Activated CD4-positive, alpha-beta T cell treated with anti-CD3 and anti-CD28 coated beads, Interleukin-2, Interleukin-4, amounts not matched to agents 100 ng/mL and 50 ng/mL, durations not matched to agents 16 hours and 8 hours (primary cell): ENCODE results near the gene MMGT1.

Experiments used
- DNase-seq: peaks from one replicate; pipeline ENCODE4 v3.0.0-alpha.2; 2020; ENCODE audit warnings: low spot score

The MMGT1 gene

DNA sequence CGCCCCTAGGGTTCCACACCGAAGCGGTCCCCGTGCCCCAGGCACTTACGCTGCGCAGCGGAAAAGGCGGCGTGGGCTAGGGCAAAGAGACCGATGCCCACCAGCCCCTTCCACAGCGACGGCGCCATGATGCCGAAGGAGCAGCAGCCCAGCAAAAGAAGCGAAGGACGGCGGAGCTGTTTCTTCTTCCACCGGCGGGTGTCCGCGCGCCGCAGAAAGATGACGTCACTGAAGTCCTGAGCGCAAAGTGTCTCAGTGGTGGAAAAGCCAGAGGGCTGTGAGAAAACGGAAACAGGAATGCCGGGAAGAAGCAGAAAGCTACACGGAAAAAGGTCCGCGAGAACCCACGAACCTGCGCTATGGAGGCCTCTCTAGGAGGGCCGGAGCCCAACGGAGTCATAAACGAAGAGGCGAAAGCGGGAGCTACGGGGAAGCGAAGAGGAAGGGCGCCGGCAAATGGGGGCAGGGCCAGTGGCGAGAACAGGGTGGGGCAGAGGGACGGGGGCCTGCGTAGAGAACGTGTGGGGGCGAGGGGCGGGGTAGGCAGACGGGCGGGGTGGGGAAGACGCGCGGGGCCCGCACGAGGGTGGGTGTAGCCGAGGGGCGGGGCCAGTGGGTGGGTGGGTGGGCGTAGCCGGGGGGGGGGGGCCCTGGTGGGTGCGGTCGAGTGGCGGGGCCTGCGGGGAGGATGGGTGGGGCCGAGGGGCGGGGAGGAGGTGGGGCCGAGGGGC, at the start of gene MMGT1:
Gene MMGT1 (minus strand): TSS at position 441 of the 731 bp plus-strand sequence. CDS start 313 bp downstream, at position 128.
- peak; percentile 73 for DNase-seq

DNA sequence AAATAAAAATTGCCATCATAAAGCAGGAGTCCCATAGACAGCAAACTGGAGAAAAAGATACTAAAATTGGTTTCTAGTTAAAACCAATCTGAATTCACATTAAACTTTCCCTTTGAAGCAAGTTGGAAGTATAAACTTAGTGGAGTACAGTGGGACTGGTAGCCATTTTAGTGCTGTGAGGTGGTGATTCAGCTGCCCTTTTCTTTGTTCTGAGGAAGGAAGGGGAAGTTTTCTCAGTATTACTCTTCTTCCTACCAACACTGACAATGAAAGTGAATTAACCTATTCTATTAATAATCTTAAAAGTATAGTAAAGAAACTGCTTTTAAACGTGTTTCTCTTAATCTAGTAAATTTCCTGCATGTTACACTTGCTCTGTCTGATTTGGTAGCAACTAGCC, 48.1 kb upstream of the MMGT1 start:
- DNase-seq, result peak; percentile 24

DNA sequence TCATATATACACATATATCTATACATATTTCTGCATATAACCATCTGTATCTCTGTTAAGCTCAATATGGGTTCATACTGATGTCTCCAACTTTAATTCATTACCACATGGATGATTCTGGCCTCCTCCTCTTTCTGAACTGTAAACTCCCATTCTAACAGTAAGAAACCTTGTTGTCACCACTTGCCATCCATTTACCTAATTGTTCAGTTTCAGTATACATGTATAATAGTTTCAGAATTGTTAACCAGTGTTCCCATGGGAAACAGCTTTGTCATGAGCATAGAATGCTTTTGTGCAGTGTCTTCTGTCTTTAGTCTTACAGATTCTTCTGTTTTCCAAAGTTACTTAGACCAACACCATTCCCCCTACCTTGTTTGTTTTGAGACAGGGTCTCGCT, 47.4 kb upstream of the MMGT1 start:
- peak; percentile 4 for DNase-seq

DNA sequence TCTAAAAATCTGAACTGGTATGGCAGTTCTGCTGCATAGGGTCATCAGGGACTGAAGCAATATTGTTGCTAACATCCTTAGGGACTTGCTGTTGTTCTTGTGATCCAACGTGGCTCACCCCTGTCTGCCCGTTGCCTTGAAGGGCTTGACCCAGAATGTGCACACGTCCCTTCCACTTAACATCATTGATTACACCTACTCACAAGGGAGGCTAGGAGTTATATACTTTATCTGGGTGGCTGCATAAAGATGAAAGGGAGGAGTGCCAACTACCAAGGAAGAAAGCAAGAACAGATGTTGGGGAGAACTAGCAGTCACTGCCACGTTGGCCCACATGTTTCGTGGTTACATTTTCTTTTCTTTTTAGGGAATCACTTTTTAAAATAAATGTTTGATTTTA, 45.4 kb upstream of the MMGT1 start:
- no peak for DNase-seq

DNA sequence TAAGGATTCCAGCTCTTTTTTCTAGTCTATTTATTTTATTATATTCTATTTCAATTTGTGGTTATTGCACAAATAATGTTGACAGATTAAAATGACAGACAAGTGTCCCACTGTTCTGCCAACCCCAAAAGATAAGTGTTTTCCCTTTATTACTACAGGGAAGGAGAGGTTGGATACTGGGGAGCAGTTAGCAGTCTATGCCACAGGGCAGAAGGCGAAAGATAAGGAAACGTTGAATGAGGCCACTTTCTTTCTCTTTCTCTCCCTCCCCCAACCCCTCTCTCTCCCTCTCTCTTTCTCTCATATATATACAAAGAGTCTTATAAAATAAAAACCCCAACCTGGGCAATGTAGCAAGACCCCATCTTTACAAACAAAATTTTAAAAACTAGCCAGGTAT, 43.1 kb upstream of the MMGT1 start:
- no peak for DNase-seq

DNA sequence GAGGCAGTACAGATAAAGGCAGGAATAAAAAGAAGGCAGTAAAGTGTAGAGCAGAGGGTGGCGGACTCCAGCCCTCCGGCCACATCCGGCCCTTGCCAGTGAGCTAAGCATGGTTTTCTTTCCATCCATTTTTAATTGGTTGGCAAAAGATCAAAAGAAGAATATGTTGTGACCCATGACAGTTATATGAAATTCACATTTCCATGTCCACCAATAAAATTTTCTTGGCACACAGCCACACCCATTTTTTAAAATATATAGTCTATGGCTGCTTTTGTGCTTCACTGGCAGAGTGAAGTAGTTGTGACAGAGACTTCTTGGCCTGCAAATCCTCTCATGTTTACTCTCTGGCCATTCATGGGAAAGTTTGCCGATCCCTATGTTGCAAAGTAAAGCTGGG, 41.2 kb upstream of the MMGT1 start:
- DNase-seq, result no peak

DNA sequence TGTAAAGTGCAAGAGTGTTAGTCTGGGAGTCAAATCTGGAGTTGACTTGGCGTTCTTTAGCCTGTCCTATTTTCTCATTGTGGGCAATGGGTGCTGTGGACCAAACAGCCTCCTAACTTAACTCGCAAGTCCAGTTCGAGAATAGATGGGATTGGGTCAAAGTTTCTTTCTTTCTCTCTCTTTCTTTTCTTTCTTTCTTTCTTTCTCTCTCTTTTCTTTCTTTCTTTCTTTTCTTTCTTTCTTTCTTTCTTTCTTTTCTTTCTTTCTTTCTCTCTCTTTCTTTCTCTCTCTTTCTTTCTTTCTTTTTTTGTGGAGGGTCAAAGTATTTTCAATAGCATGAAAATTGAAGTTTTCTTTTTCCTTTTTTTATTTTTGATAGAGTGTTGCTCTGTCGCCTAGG, 14.5 kb upstream of the MMGT1 start:
- no peak for DNase-seq

DNA sequence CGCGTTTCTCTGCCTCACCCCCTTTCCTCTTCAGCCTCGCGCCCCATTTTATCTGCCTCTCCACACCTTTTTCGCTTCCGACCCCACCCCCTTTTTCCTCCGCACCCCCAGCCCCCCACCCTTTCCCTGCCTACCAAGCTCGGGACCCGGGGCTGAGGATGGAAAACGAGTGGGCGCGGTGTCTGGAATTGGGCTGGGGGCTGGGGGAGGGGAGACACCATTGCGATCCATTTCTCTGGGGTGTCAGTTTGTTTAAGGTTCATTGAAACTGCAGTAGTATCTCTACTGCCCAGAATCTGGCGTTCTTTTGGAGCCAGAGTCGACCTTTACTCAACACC, 12.2 kb upstream of the MMGT1 start:
- no peak for DNase-seq

DNA sequence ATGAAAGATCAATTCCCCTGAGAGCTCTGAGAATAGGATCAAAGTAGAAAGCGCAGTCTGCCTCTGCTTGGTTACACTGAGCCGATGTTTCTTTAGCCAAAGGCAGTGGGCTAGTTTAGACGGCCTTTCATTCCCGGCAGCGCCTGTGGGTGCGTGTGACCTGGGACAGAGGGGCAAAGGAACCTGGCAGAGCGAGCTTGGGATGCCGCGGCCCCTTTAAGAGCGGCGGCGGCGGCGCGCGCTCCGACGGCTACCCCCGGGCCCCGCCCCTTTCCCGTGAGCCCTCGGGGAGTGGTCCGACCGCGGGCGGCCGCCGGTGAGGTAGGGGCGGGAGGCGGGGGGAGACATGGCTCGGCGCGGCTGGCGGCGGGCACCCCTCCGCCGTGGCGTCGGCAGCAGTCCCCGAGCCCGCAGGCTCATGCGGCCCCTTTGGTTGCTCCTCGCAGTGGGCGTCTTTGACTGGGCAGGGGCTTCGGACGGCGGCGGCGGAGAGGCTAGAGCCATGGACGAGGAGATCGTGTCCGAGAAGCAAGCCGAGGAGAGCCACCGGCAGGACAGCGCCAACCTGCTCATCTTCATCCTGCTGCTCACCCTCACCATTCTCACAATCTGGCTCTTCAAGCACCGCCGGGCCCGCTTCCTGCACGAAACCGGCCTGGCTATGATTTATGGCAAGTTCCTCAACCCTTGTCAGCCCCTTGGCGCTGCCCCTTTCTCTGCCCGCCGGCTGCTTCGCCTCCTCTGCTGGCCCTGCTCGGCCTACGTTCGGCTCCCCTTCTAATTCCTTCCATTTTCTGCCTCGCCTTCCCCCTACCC, 11.6 kb upstream of the MMGT1 start, which contains the start of gene SLC9A6:
Gene SLC9A6 (plus strand): TSS at position 279 of the 816 bp plus-strand sequence. CDS start 224 bp downstream, at position 503.
- peak; percentile 45 for DNase-seq

DNA sequence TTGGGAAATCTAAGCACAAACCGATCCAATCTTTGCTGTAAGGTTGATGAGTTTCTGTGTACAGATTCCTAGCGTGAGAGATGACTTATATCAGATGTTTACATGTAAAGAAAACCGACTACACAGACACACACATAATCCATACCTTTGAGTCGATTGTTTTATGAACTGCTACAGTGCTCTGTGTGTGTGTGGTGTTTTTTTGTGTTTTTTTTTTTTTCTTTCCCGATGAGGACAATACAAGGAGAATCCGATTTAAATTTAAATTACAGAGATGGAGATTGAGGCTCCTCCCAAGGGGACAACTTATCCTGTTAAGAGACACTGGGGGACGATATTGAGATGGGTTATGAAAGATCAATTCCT, 11.0 kb upstream of the MMGT1 start:
- no peak for DNase-seq

DNA sequence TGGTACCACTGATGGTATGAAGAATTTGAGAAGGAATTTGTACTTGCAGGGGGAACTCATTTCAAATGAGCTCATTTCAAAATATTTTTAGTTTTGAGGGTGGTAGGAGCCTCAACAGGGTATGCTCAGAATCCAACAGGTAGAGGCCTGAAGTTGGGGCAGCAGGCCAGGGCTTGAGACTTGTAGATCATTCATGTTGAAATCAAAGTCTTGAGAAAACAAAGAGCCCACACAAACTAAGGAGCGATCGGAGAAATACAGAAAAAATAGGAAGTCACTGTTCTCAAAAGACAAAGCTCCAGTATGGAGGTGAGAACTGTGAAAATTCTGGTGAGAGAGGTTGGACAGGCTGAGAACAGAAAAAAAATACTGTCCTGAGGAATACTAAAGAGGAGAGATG, 10.5 kb upstream of the MMGT1 start:
- no peak for DNase-seq

DNA sequence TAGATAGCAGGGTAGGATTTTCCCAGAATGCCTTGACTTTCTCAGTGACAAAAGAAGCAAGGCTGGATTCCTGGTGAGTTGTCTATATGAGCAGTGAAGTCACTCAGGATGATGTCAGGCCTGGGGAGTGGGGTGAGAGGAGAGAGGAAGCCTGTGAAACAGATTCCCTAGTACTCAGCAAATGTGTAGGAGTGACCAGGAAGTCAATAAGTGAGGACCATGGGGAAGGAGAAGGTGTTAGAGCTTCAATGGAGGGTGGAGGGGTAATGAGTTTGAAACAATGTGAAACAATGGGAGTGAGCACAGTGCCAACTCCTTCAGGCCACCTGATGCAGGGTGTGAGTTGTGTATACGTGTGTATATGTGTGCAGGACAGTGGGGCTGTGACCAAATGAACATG, 9.1 kb upstream of the MMGT1 start:
- no peak for DNase-seq

DNA sequence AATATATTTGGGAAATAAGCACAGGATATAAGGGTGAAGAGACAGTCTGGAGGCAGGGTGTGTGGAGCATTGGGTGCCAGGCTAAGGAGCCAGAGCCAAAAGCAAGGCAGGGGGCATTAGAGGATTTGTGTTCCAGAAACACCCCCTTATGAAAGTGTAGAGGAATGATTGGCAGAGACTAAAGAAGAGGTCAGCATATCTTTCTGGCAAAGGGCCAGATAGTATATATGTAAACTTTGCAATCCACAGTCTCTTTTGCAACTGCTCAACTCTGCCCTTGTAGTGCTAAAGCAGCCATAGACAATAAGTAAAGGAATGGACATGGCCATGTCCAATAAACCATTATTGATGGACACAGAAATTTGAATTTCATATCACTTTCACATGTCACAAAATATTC, 7.9 kb upstream of the MMGT1 start:
- DNase-seq, result no peak

DNA sequence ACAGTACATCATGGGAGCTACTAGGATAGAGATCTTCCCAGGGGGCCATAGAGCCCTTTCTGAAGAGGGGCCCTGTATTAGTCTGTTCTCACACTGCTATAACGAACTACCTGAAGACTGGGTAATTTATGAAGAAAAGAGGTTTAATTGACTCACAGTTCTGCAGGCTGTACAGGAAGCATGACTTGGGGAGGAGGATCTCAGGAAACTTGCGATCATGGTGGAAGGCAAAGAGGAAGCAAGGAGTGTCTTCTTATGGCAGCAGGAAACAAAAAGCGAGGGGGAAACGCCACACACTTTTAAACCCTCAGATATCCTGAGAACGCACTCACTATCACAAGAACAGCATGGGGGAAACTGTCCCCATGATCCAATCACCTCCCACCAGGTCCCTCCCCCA, 7.2 kb upstream of the MMGT1 start:
- no peak for DNase-seq

DNA sequence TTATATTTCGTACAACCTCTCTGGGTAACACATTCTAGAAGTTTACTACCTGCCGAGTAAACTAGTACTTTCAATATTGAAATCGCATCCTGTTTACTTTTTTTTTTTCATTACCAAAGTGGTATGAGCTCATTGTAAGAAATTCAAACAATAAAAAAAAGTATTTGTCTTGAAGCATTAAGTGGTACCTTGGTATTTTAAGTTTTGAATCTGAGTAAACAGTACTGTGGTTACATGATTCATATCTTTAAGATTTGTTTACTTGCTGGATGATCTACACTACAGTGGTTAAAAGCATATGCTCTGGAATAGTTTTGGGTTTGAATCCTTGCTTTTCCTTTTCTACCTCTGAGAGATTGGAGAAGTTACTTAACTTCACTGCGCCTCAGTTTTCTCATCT, 3.8 kb upstream of the MMGT1 start:
- no peak for DNase-seq

DNA sequence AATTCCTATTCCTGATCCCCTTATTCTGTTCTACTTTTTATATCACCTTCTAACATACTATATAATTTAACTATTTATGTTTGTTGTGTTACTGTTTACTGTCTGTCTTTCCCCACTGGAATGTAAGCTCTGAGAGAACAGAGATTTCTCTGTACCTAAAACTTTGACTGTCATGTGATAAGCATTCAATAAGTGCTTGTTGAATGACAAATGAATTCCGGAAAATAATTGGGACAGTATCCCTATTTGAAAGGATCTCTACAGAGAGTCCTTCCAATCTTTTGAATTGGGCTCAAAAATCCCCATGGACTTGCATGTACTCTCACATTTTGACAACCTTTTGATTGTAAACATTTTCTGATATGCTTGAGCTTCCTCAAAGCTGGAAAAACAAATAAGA, 1.6 kb upstream of the MMGT1 start:
- DNase-seq, result no peak

DNA sequence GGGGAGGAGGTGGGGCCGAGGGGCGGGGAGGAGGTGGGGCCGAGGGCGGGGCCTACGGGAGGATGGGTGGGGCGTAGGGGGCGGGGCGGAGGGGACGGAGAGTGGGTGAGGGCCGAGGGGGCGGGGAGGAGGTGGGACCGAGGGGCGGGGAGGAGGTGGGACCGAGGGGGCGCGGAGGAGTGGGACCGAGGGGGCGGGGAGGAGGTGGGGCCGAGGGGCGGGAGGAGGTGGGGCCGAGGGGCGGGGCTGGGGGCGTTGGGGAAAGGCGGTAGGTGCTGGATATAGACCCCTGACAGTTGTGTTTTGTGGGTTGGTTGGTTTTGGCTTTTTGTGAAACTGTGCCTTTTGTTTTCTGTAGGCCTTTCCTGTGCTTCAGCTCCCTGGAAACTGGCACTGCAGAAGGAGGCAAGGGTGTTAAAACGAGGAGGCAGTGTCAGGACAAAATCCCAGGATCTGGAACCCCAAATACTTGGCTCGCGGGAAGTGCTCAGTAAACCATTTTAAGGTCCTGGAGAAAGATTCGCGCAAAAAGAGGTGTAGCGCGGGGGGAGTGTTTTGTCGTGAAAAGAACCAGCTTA, 580 bp upstream of the MMGT1 start:
- DNase-seq, result peak; percentile 66

DNA sequence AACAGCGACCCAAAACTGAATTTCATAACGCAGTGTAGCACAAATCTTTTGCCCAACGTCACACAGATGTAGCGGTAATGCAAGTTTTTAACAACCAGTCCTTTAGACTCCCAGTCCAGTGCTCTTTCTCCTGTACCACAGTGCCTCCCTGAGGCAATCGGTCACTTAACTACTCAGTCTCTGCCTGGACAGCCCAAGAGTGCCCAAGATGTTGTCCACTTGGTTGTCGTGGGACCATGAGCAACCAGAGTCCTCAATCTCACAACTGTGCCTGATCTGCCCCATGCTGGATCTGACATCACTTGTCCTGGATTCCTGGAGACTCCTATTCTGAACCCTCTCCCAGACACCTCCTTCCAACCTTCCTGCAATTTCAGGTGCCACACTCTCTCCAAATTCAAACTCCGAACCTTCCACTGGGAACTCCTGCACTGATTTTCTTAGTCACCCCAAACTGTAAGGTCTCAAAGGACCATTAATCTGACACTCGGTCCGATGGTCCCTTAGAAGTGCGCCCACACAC, 702 bp downstream of the MMGT1 start:
- DNase-seq, result no peak

DNA sequence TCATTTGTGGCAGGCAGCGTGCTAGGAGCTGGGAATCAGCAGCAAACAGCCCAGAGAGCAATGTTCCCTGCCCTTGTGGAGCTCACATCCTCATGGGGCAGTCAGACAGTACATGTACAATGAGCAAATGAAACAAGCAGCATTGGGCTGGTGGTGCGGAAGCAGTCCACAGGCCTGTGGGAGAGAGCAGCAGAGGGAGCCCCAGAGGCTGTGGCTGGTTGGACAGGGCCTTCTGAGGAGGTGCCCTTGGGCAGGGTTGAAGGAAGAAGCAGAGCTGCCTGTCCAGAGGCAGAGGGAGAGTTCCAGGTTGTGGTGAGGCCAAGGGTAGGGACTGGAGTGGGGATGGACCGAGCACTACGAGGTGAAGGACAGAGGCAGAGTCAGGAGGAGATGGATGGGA, 22.5 kb downstream of the MMGT1 start:
- DNase-seq, result no peak

DNA sequence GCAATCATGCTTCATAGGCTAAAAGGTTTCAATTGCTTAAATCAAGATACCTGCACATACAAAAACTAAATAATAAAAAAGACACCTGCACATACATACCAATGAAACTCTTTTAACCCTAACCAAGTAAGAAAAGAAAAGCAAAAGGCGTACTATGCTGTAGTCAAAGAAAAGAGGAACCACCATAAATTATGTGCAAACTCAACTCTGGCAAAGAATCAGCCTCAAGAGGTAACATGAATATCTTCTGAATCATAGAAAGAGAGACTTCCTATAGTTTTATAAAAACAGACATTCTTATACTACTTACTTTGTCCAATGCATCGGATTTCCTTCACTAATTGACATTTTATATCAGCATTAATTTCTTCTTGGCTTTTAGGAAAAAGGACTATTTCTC, 29.3 kb downstream of the MMGT1 start:
- no peak for DNase-seq

DNA sequence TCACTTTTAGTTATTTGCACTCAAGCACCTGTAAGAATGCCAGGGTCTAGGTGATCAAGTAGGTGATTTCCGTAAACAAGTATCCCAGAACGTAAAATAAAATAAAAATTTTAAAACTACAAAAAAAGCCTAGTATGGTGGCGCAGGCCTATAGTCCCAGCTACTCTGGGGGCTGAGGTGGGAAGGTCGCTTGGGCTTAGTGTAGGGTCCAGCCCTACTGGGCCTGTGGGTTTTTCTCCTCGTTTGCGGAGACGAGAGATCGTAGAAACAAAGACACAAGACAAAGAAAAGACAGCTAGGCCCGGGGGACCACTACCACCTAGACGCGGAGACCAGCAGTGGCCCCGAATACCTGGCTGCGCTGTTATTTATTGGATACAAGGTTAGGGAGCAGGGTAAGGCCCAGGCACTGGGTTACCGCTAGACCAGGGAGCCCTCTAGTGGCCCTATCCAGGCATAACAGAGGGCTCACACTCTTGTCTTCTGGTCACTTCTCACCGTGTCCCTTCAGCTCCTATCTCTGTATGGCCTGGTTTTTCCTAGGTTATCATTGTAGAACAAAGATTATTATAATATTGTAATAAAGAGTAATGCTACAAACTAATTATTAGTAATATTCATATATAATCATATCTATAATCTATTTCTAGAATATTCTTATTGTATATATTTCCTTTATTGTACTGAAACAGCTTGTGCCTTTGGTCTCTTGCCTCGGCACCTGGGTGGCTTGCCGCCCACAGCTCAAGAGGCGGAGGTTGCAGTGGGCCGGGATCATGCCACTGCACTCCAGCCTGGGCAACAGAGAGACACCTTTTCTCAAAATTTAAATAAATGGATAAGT, 41.9 kb downstream of the MMGT1 start:
- DNase-seq, result peak; percentile 55

DNA sequence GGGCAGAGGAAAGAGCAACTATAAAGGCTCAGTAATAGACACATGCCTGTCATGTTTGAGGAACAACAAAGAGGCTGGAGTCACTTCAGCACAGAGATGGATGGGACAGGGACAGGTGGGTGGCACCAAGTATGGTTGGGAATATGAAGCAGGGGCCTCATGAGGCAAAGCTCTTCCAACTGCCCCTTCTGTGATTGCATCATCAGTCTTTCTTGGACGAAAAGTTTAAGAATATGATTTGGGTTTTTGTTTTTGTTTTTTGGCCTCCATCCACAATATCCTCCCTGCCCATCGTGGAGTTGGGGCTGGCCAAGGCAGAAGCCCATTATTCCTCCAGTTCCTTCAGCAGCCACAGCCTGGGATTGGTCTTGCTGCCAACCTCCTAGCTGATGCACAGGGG, 45.9 kb downstream of the MMGT1 start:
- DNase-seq, result no peak
